8988T (cell line): ENCODE results near the gene SNX27.
"Not testable (repeated sequence)": the region's sequence is repeated elsewhere in the genome, so short reads cannot be mapped to it uniquely, and the experiment has no call there.

Experiments
- DNase-seq: peaks from one replicate; pipeline ENCODE4 v3.0.0; 2011

The SNX27 gene

GRCh38 chr1:151643085-151643484 lies 31.2 kb downstream of the SNX27 start:
- not testable (repeated sequence) for DNase-seq

- no peak for DNase-seq
These were observed 32.2 kb downstream of the SNX27 start for GRCh38 chr1:151644001-151644400.

- DNase-seq, result no peak
These were observed 41.5 kb downstream of the SNX27 start for GRCh38 chr1:151653397-151653796.

- no peak for DNase-seq
These were observed 43.5 kb downstream of the SNX27 start for GRCh38 chr1:151655371-151655770.

GRCh38 chr1:151661751-151662150 lies 49.9 kb downstream of the SNX27 start:
- DNase-seq, result no peak

- DNase-seq, result no peak
These were observed 56.2 kb downstream of the SNX27 start for GRCh38 chr1:151668090-151668489.

GRCh38 chr1:151670036-151670675 lies 58.3 kb downstream of the SNX27 start:
- DNase-seq, result not testable (repeated sequence)

- DNase-seq, result no peak
These were observed 61.6 kb downstream of the SNX27 start for GRCh38 chr1:151673407-151673806.

- no peak for DNase-seq
These were observed 68.5 kb downstream of the SNX27 start for GRCh38 chr1:151680391-151680790.

- peak; percentile 63 for DNase-seq
These were observed 69.0 kb downstream of the SNX27 start for GRCh38 chr1:151680826-151681225.

GRCh38 chr1:151681923-151682322 lies 70.1 kb downstream of the SNX27 start:
- no peak for DNase-seq

- DNase-seq, result not testable (repeated sequence)
These were observed 71.1 kb downstream of the SNX27 start for GRCh38 chr1:151682901-151683300.

- no peak for DNase-seq
These were observed 72.3 kb downstream of the SNX27 start for GRCh38 chr1:151684128-151684527.

GRCh38 chr1:151686561-151686960 lies 74.7 kb downstream of the SNX27 start:
- no peak for DNase-seq

GRCh38 chr1:151689494-151689893 lies 77.6 kb downstream of the SNX27 start:
- no peak for DNase-seq

GRCh38 chr1:151692226-151692625 lies 80.4 kb downstream of the SNX27 start:
- DNase-seq, result no peak

- no peak for DNase-seq
These were observed 81.3 kb downstream of the SNX27 start for GRCh38 chr1:151693057-151693651.

GRCh38 chr1:151701515-151701914 lies 89.7 kb downstream of the SNX27 start:
- no peak for DNase-seq

- no peak for DNase-seq
These were observed 91.1 kb downstream of the SNX27 start for GRCh38 chr1:151702936-151703335.

GRCh38 chr1:151703813-151704212 lies 92.0 kb downstream of the SNX27 start:
- no peak for DNase-seq

- DNase-seq, result no peak
These were observed 92.4 kb downstream of the SNX27 start for GRCh38 chr1:151704246-151704645.

- DNase-seq, result no peak
These were observed 93.3 kb downstream of the SNX27 start for GRCh38 chr1:151705146-151705545.

- DNase-seq, result no peak
These were observed 94.1 kb downstream of the SNX27 start for GRCh38 chr1:151705753-151706463.
